Liver (tissue), 9 donors: ENCODE results near the gene GMDS. TPM values are rescaled to one million over a fixed set of nuclear protein-coding genes. Genes with fewer than 3 reads are reported as not detected.

Source experiments
- DNase-seq: peaks from one replicate; pipeline ENCODE4 v3.0.0-alpha.2; 2017; ENCODE audit warnings: low spot score
- H3K27ac ChIP-seq, 2 donors: one replicate each; pipeline ENCODE4 v1.7.0; 2013; ENCODE audit warnings: inconsistent platforms in 2 of 2, low read length in 2 of 2, control low read depth in 1 of 2, low read depth in 1 of 2, mild to moderate bottlenecking in 1 of 2
- H3K27me3 ChIP-seq, 4 donors: one replicate each; pipeline versions ENCODE4 v1.6.1 to v1.7.0; 2013; ENCODE audit warnings: low read length in 3 of 4, inconsistent platforms in 1 of 4, mild to moderate bottlenecking in 1 of 4, moderate library complexity in 1 of 4; ENCODE audit not compliant: control insufficient read depth in 4 of 4, insufficient read depth in 4 of 4
- H3K36me3 ChIP-seq, 4 donors: one replicate each; pipeline versions ENCODE4 v1.6.1 to v1.7.0; 2013; ENCODE audit warnings: low read length in 3 of 4, mild to moderate bottlenecking in 3 of 4, low read depth in 1 of 4, moderate library complexity in 1 of 4; ENCODE audit not compliant: control insufficient read depth in 4 of 4, insufficient read depth in 3 of 4
- H3K4me1 ChIP-seq, 4 donors: one replicate each; pipeline versions ENCODE4 v1.6.1 to v1.7.0; 2013; ENCODE audit warnings: low read length in 3 of 4, mild to moderate bottlenecking in 3 of 4, moderate library complexity in 1 of 4; ENCODE audit not compliant: control insufficient read depth in 4 of 4, insufficient read depth in 4 of 4
- H3K4me3 ChIP-seq, 3 donors: one replicate each; pipeline versions ENCODE4 v1.6.1 to v1.7.0; 2013; ENCODE audit warnings: low read length in 3 of 3, control low read depth in 1 of 3, low read depth in 1 of 3, mild to moderate bottlenecking in 1 of 3
- H3K9ac ChIP-seq, 2 donors: one replicate each; pipeline ENCODE4 v1.7.0; 2013; ENCODE audit warnings: low read length in 2 of 2, mild to moderate bottlenecking in 2 of 2, moderate library complexity in 2 of 2, control low read depth in 1 of 2, low read depth in 1 of 2
- H3K9me3 ChIP-seq, 4 donors: one replicate each; pipeline versions ENCODE4 v1.6.1 to v1.7.0; 2013; ENCODE audit warnings: low read length in 3 of 4; ENCODE audit not compliant: control insufficient read depth in 4 of 4
- ATF3 ChIP-seq: IDR thresholded peaks from 2 replicates; pipeline ENCODE4 v1.6.1; 2016; ENCODE audit warnings: antibody characterized with exemption
- CTCF ChIP-seq: fragments of 150-350 bp; IDR thresholded peaks from 2 replicates; pipeline ENCODE4 v1.5.1; 2017; ENCODE audit warnings: improper control_type of control experiment, low read depth, low read length; ENCODE audit not compliant: missing input control
- EGR1 ChIP-seq, 2 donors: IDR thresholded peaks; 2 replicates each; pipeline ENCODE4 v1.6.1; 2016 to 2018; ENCODE audit warnings: antibody characterized with exemption in 2 of 2, low read depth in 2 of 2
- FOXA1 ChIP-seq: IDR thresholded peaks from 2 replicates; pipeline ENCODE4 v1.6.1; 2016; ENCODE audit warnings: antibody characterized with exemption
- FOXA2 ChIP-seq: IDR thresholded peaks from 2 replicates; pipeline ENCODE4 v1.6.1; 2016; ENCODE audit warnings: antibody characterized with exemption
- HNF4A ChIP-seq, 2 donors: conservative IDR thresholded peaks; 2 replicates each; pipeline ENCODE4 v1.6.1; 2016; ENCODE audit warnings: antibody characterized with exemption in 2 of 2, mild to moderate bottlenecking in 2 of 2
- JUND ChIP-seq, 2 donors: IDR thresholded peaks; 2 replicates each; pipeline ENCODE4 v1.6.1; 2016; ENCODE audit warnings: antibody characterized with exemption in 2 of 2
- RAD21 ChIP-seq, 2 donors: IDR thresholded peaks; 2 replicates each; pipeline ENCODE4 v1.6.1; 2016; ENCODE audit warnings: antibody characterized with exemption in 2 of 2, mild to moderate bottlenecking in 2 of 2
- REST ChIP-seq: IDR thresholded peaks from 2 replicates; pipeline ENCODE4 v1.6.1; 2016; ENCODE audit warnings: antibody characterized with exemption, mild to moderate bottlenecking
- RXRA ChIP-seq, 2 donors: IDR thresholded peaks; 2 replicates each; pipeline ENCODE4 v1.6.1; 2017 to 2018; ENCODE audit warnings: antibody characterized with exemption in 2 of 2, mild to moderate bottlenecking in 1 of 2
- ZBTB33 ChIP-seq: IDR thresholded peaks from 2 replicates; pipeline ENCODE4 v1.6.1; 2016; ENCODE audit warnings: antibody characterized with exemption
- WGBS: extraction: QIAGEN DNeasy Blood & Tissue Kit; methylation state at CpG from one replicate; pipeline ENCODE4 v1.1.7; 2013; 5-methylcytosine and 5-hydroxymethylcytosine counted together
- polyA plus RNA-seq, 2 donors: library from polyadenylated mRNA; stranded (reverse) in 1 of 2; unstranded in 1 of 2; fragments of 200-250 nt in 1 of 2; fragments of >200 nt in 1 of 2; fragmentation: Nextera tagmentation in 1 of 2; extraction: Ambion mirVana in 1 of 2; gene quantifications; one replicate each; pipeline versions ENCODE4 v1.2.1 to v1.2.3, GENCODE V29; 2013 to 2015
- total RNA-seq, 2 donors: library from RNA; depleted of rRNA; stranded (reverse); fragments of >200 nt; gene quantifications; one replicate each; pipeline ENCODE4 v1.2.3, GENCODE V29; 2014
- donor health status: healthy.
- donor health status: healthy.
- donor health status: healthy.
- donor health status: healthy.
- donor health status: healthy.

The GMDS gene
- total and polyA plus RNA-seq, 4 donors: 3.5 to 15.6 (median 13.0) TPM

- WGBS: 92% methylated on average over 3 of the region's 3 CpGs
These were observed 426.4 kb downstream of the GMDS start for GRCh38 chr6:1819007-1819406.

More at GRCh38 chr6:1819007-1819406, 426.4 kb downstream of the GMDS start:
- no peak for TF ChIP-seq JUND (IDR thresholded peaks at IDR 0.05)
- no peak for TF ChIP-seq RAD21 (IDR thresholded peaks at IDR 0.05)
- TF ChIP-seq FOXA2: no peak
- TF ChIP-seq FOXA1: no peak
- no peak for TF ChIP-seq RXRA (IDR thresholded peaks at IDR 0.05)
- TF ChIP-seq EGR1 (IDR thresholded peaks at IDR 0.05; ENCODE audit: low read depth in 2 of 2): no peak
- no peak for TF ChIP-seq CTCF
- no peak for TF ChIP-seq HNF4A (conservative IDR thresholded peaks at IDR 0.05)
- TF ChIP-seq REST: no peak
- TF ChIP-seq ZBTB33: no peak
- TF ChIP-seq ATF3: no peak
- no peaks in the 10 kb centered on the region for H3K36me3 ChIP-seq
- no peak overlapping the region for H3K27ac ChIP-seq
- no peaks in the 10 kb centered on the region for H3K27me3 ChIP-seq
- DNase-seq: no peak
- no peak overlapping the region for H3K4me3 ChIP-seq
- no peak overlapping the region for H3K9ac ChIP-seq
- H3K4me1 ChIP-seq: peaks cover 0 to 11% (median 8%) of the 10 kb centered on the region in 4 donors
- no peaks in the 10 kb centered on the region for H3K9me3 ChIP-seq
